HG03460 (cell line): Measurements from ENCODE around the gene PON3.
A peak's percentile ranks its signal among the peaks of the same experiment; 100 is the strongest.

Source experiments
- ATAC-seq: cut with Tn5 transposase; IDR thresholded peaks from one replicate; pipeline ENCODE4 v1.9.1; 2021; ENCODE audit not compliant: unreplicated experiment

PON3 gene

GRCh38 chr7:95396136-95397032, at the start of gene PON3:
Gene PON3 (minus strand): TSS chr7:95396375. CDS start chr7:95396350, 25 bp downstream.
- no peak for ATAC-seq

- no peak for ATAC-seq
These were observed 48.6 kb upstream of the PON3 start for GRCh38 chr7:95444796-95445195.

- ATAC-seq: no peak
These were observed 45.1 kb upstream of the PON3 start for GRCh38 chr7:95441042-95441823.

- no peak for ATAC-seq
These were observed 44.3 kb upstream of the PON3 start for GRCh38 chr7:95440394-95441038.

GRCh38 chr7:95436407-95436806, 40.2 kb upstream of the PON3 start:
- no peak for ATAC-seq

GRCh38 chr7:95435422-95435780, 39.2 kb upstream of the PON3 start:
- ATAC-seq: no peak

GRCh38 chr7:95434557-95435421, 38.6 kb upstream of the PON3 start, which contains the start of gene PON2:
Gene PON2 (minus strand): TSS chr7:95435028. CDS start chr7:95434951, 77 bp downstream.
- peak; percentile 96 for ATAC-seq

GRCh38 chr7:95433952-95434556, 37.9 kb upstream of the PON3 start:
- no peak for ATAC-seq

GRCh38 chr7:95433129-95433528, 37.0 kb upstream of the PON3 start:
- ATAC-seq: no peak

- ATAC-seq: no peak
These were observed 36.4 kb upstream of the PON3 start for GRCh38 chr7:95432606-95433005.

- no peak for ATAC-seq
These were observed 34.7 kb upstream of the PON3 start for GRCh38 chr7:95430864-95431263.

- ATAC-seq: no peak
These were observed 33.2 kb upstream of the PON3 start for GRCh38 chr7:95429241-95429990.

- no peak for ATAC-seq
These were observed 31.8 kb upstream of the PON3 start for GRCh38 chr7:95427914-95428516.

GRCh38 chr7:95427166-95427565, 31.0 kb upstream of the PON3 start:
- no peak for ATAC-seq

- no peak for ATAC-seq
These were observed 29.5 kb upstream of the PON3 start for GRCh38 chr7:95425694-95426093.

- no peak for ATAC-seq
These were observed 28.5 kb upstream of the PON3 start for GRCh38 chr7:95424716-95425115.

GRCh38 chr7:95421847-95422444, 25.8 kb upstream of the PON3 start:
- ATAC-seq: no peak

- ATAC-seq: no peak
These were observed 25.0 kb upstream of the PON3 start for GRCh38 chr7:95421000-95421846.
